CD14-positive monocyte (primary cell): ENCODE measurements around the gene CCDC116. TPM values are rescaled to one million over a fixed set of nuclear protein-coding genes. Genes with fewer than 3 reads are reported as not detected.

ENCODE experiments used
- DNase-seq, 3 donors: peaks; one replicate each; pipeline ENCODE4 v3.0.0-alpha.2; 2011 to 2022
- H2AFZ ChIP-seq: 2 replicates; pipeline ENCODE4 v1.6.0; 2012; ENCODE audit warnings: mild to moderate bottlenecking, low read depth, low read length, inconsistent platforms; ENCODE audit not compliant: insufficient read depth, poor library complexity, severe bottlenecking
- H3K27ac ChIP-seq, 2 donors: 1 replicate in 1 of 2; 2 replicates in 1 of 2; pipeline ENCODE4 v1.5.1; 2012 to 2013; ENCODE audit warnings: low read length in 2 of 2, control low read depth in 1 of 2, inconsistent platforms in 1 of 2, low read depth in 1 of 2, mild to moderate bottlenecking in 1 of 2
- H3K27me3 ChIP-seq, 2 donors: one replicate each; pipeline versions ENCODE4 v1.6.0 to v1.6.1; 2011 to 2013; ENCODE audit warnings: low read length in 2 of 2; ENCODE audit not compliant: control insufficient read depth in 2 of 2, insufficient read depth in 2 of 2
- H3K36me3 ChIP-seq, 2 donors: replicated peaks in 1 of 2; 1 replicate in 1 of 2; 2 replicates in 1 of 2; pipeline versions ENCODE4 v1.5.1 to v1.6.1; 2012 to 2013; ENCODE audit warnings: low read length in 2 of 2, control low read depth in 1 of 2, inconsistent platforms in 1 of 2, mild to moderate bottlenecking in 1 of 2; ENCODE audit not compliant: insufficient read depth in 2 of 2, control insufficient read depth in 1 of 2
- H3K4me1 ChIP-seq, 2 donors: 1 replicate in 1 of 2; 2 replicates in 1 of 2; pipeline versions ENCODE4 v1.5.1 to v1.6.1; 2012 to 2013; ENCODE audit warnings: low read length in 2 of 2, control low read depth in 1 of 2, inconsistent platforms in 1 of 2, mild to moderate bottlenecking in 1 of 2, moderate library complexity in 1 of 2; ENCODE audit not compliant: insufficient read depth in 2 of 2, control insufficient read depth in 1 of 2
- H3K4me2 ChIP-seq: replicated peaks from 2 replicates; pipeline ENCODE3; 2012; ENCODE audit warnings: low read length, moderate library complexity, mild to moderate bottlenecking; ENCODE audit not compliant: poor library complexity, severe bottlenecking; ENCODE audit errors: extremely low read depth
- H3K4me3 ChIP-seq, 3 experiments: fragments of 200-600 bp in 1 of 3; sonication (generic) in 1 of 3; replicated peaks in 1 of 3; 1 replicate in 2 of 3; 2 replicates in 1 of 3; pipeline ENCODE4 v1.5.1; 2011 to 2013; ENCODE audit warnings: low read length in 3 of 3, mild to moderate bottlenecking in 3 of 3, control low read depth in 2 of 3, low read depth in 2 of 3, inconsistent platforms in 1 of 3, moderate library complexity in 1 of 3
- H3K79me2 ChIP-seq: 2 replicates; pipeline ENCODE4 v1.6.0; 2012; ENCODE audit warnings: mild to moderate bottlenecking, control low read depth, inconsistent platforms, low read length, moderate library complexity; ENCODE audit not compliant: insufficient read depth
- H3K9ac ChIP-seq: 2 replicates; pipeline ENCODE4 v1.6.0; 2017; ENCODE audit warnings: low read length, mild to moderate bottlenecking; ENCODE audit not compliant: insufficient read depth, poor library complexity, severe bottlenecking
- H3K9me3 ChIP-seq, 2 donors: replicated peaks in 1 of 2; 1 replicate in 1 of 2; 2 replicates in 1 of 2; pipeline versions ENCODE4 v1.5.1 to v1.6.1; 2012 to 2013; ENCODE audit warnings: low read length in 2 of 2, control low read depth in 1 of 2; ENCODE audit not compliant: control insufficient read depth in 1 of 2, insufficient read depth in 1 of 2
- H4K20me1 ChIP-seq: 2 replicates; pipeline ENCODE4 v1.6.0; 2012; ENCODE audit warnings: mild to moderate bottlenecking, low read length, control low read depth, moderate library complexity; ENCODE audit not compliant: insufficient read depth
- H3K27ac Mint-ChIP-seq, 7 donors: one replicate each; pipeline ENCODE4 v1.8.0; 2020; ENCODE audit warnings: mild to moderate bottlenecking in 7 of 7, mixed read lengths in 7 of 7, moderate library complexity in 6 of 7, inconsistent platforms in 2 of 7
- H3K27me3 Mint-ChIP-seq, 3 donors: one replicate each; pipeline ENCODE4 v1.8.0; 2021 to 2022; ENCODE audit warnings: low read depth in 3 of 3, mild to moderate bottlenecking in 3 of 3, mixed read lengths in 3 of 3, moderate library complexity in 3 of 3, inconsistent platforms in 1 of 3
- H3K36me3 Mint-ChIP-seq, 2 donors: one replicate each; pipeline ENCODE4 v1.8.0; 2020; ENCODE audit warnings: mixed read lengths in 2 of 2, inconsistent platforms in 1 of 2, mild to moderate bottlenecking in 1 of 2
- H3K4me1 Mint-ChIP-seq: one replicate; pipeline ENCODE4 v1.8.0; 2020; ENCODE audit warnings: mild to moderate bottlenecking, mixed read lengths
- H3K4me3 Mint-ChIP-seq, 2 donors: one replicate each; pipeline ENCODE4 v1.8.0; 2020; ENCODE audit warnings: mild to moderate bottlenecking in 2 of 2, mixed read lengths in 2 of 2, moderate library complexity in 1 of 2
- H3K9me3 Mint-ChIP-seq, 7 donors: one replicate each; pipeline ENCODE4 v1.8.0; 2020 to 2022; ENCODE audit warnings: mixed read lengths in 7 of 7, mild to moderate bottlenecking in 6 of 7, moderate library complexity in 6 of 7, inconsistent platforms in 2 of 7
- CTCF ChIP-seq: fragments of 200-600 bp; IDR thresholded peaks from one replicate; pipeline ENCODE4 v1.8.0; 2022; ENCODE audit warnings: antibody characterized with exemption, mild to moderate bottlenecking
- WGBS: methylation state at CpG from one replicate; pipeline ENCODE4 v1.1.5; 2013; ENCODE audit warnings: missing lambda C conversion rate; ENCODE audit not compliant: insufficient coverage; 5-methylcytosine and 5-hydroxymethylcytosine counted together
- intact Hi-C, 2 donors: fragments of 100-400 bp; cut with micrococcal nuclease; formaldehyde crosslinking; loops; one replicate each; pipeline versions ENCODE4 v1.15.0 to v1.15.1; 2023
- polyA plus RNA-seq, 3 donors: library from polyadenylated mRNA; depleted of rRNA in 1 of 3; unstranded in 2 of 3; stranded (reverse) in 1 of 3; fragments of 300-500 nt in 2 of 3; fragments of >200 nt in 1 of 3; fragmentation: Illumina TruSeq in 2 of 3; gene quantifications; 1 replicate in 2 of 3; 2 replicates in 1 of 3; pipeline ENCODE4 v1.2.3, GENCODE V29; 2012 to 2021

CCDC116 gene
- polyA plus RNA-seq, 3 donors: 0.21 TPM; not detected in 2

- no peak for TF ChIP-seq CTCF
- Histone ChIP-seq H4K20me1 (peaks cover 100% of the 10 kb centered on the region), H3K9ac (no peak overlapping the region), H3K79me2 (peaks cover 100% of the 10 kb centered on the region), H3K9me3 (no peaks in the 10 kb centered on the region), H3K4me2 (no peak overlapping the region), H3K27ac (no peak overlapping the region), H2AFZ (no peak overlapping the region), H3K27me3 (no peaks in the 10 kb centered on the region), H3K36me3 (peaks cover 42 to 64% of the 10 kb centered on the region in 2 donors), H3K4me1 (no peaks in the 10 kb centered on the region), H3K4me3 (no peak overlapping the region)
- Mint-ChIP-seq H3K27ac (peak overlapping the region in 5 of 7 donors; percentile 41 to 83 (median 49)), H3K4me1 (peaks cover 22% of the 10 kb centered on the region), H3K36me3 (peaks cover 43 to 58% of the 10 kb centered on the region in 2 donors), H3K27me3 (no peaks in the 10 kb centered on the region), H3K4me3 (no peak overlapping the region), H3K9me3 (no peaks in the 10 kb centered on the region)
- 96% methylated on average over 3 of the region's 4 CpGs for WGBS
- no peak for DNase-seq
- intact Hi-C loops: no loop called here
Measured at GRCh38 chr22:21611210-21611977, 21.2 kb upstream of the CCDC116 start.

GRCh38 chr22:21612858-21613257 is 19.7 kb upstream of the CCDC116 start:
- Histone ChIP-seq H3K4me2 (no peak overlapping the region), H3K36me3 (peaks cover 42 to 64% of the 10 kb centered on the region in 2 donors), H3K9ac (no peak overlapping the region), H3K27ac (no peak overlapping the region), H3K9me3 (no peaks in the 10 kb centered on the region), H3K79me2 (peaks cover 100% of the 10 kb centered on the region), H3K27me3 (no peaks in the 10 kb centered on the region), H3K4me1 (no peaks in the 10 kb centered on the region), H3K4me3 (no peak overlapping the region), H2AFZ (no peak overlapping the region), H4K20me1 (peaks cover 99% of the 10 kb centered on the region)
- DNase-seq: no peak
- peaks cover 43 to 67% of the 10 kb centered on the region in 2 donors for H3K36me3 Mint-ChIP-seq
- peaks cover 11% of the 10 kb centered on the region for H3K4me1 Mint-ChIP-seq
- no peaks in the 10 kb centered on the region for H3K9me3 Mint-ChIP-seq
- no peak overlapping the region for H3K4me3 Mint-ChIP-seq
- peaks cover 0 to 1% (median 0%) of the 10 kb centered on the region in 3 donors for H3K27me3 Mint-ChIP-seq
- WGBS: 100% methylated on average over 5 of the region's 7 CpGs
- no peak overlapping the region for H3K27ac Mint-ChIP-seq
- TF ChIP-seq CTCF: no peak
- intact Hi-C loops: no loop called here
